MG63 (cell line): ENCODE data around the gene ANKDD1B. TPM values are rescaled to one million over a fixed set of nuclear protein-coding genes. Genes with fewer than 3 reads are reported as not detected.

Experiments used
- DNase-seq: peaks from one replicate; pipeline ENCODE4 v3.0.0-alpha.2; 2020
- H3K27me3 ChIP-seq: fragments of 250-450 bp; sonication (Bioruptor Pico); 2 replicates; pipeline ENCODE4 v1.5.1; 2020; ENCODE audit warnings: mild to moderate bottlenecking, moderate library complexity
- H3K36me3 ChIP-seq: fragments of 250-450 bp; sonication (Bioruptor Pico); 2 replicates; pipeline ENCODE4 v1.5.1; 2020; ENCODE audit warnings: mild to moderate bottlenecking, moderate library complexity
- H3K4me3 ChIP-seq: fragments of 250-450 bp; sonication (Bioruptor Pico); 2 replicates; pipeline ENCODE4 v1.5.1; 2020; ENCODE audit warnings: mild to moderate bottlenecking, moderate library complexity
- H3K9me3 ChIP-seq: fragments of 250-450 bp; sonication (Bioruptor Pico); 2 replicates; pipeline ENCODE4 v1.5.1; 2020; ENCODE audit warnings: mild to moderate bottlenecking, moderate library complexity
- total RNA-seq: library from RNA; depleted of rRNA; stranded (reverse); fragments of >200 nt; shearing (Covaris generic); gene quantifications from 2 replicates; pipeline ENCODE4 v1.2.3, GENCODE V29; 2014; ENCODE audit warnings: low replicate concordance

The ANKDD1B gene
- total RNA-seq, 1 experiment from 2014 or later = not detected

DNA sequence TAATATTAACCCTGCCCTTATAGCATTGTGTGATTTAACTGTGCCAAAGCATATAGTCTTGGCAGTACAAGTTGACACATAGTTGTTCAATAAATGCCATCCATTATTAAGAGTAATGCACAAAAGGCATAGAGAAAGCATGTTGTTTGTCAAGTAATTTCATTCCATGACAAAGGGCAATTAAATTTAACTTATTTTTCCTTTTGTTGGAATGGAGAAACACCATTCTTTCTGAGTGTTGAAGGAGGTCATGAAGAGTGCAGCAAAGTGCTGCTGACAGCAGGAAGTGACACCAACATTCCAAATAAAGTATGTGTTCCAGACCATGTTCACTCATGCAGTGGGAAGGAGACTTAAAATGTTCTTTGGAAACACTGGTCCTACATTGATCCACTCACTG is 29.1 kb downstream of the ANKDD1B start:
- no peak overlapping the region for H3K4me3 ChIP-seq
- H3K9me3 ChIP-seq = no peaks in the 10 kb centered on the region

DNA sequence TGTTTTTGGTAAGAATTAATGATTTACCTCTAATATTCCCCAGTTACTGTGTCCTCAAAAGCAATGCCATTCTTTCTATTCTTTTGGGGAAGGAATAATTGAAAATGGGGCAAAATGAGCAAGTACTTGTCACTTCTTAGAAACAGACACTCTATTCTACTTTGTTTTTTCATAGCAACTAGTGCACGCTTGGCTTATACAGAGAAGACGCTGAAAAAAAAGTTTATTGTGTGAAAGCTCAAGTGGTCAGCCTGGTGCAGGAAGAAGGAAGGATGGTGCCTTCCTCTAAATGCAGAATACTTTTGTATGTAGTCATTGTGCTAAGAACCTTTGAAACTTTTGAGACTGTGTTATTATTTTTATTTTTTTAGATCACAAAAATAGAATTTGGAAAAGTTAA is 29.6 kb downstream of the ANKDD1B start:
- no peak for DNase-seq
- Histone ChIP-seq H3K4me3 (no peak overlapping the region), H3K9me3 (no peaks in the 10 kb centered on the region), H3K36me3 (no peaks in the 10 kb centered on the region), H3K27me3 (no peaks in the 10 kb centered on the region)

More for the DNA sequence above, 29.1 kb downstream of the ANKDD1B start:
- Histone ChIP-seq H3K27me3 (no peaks in the 10 kb centered on the region), H3K36me3 (no peaks in the 10 kb centered on the region)
- no peak for DNase-seq

DNA sequence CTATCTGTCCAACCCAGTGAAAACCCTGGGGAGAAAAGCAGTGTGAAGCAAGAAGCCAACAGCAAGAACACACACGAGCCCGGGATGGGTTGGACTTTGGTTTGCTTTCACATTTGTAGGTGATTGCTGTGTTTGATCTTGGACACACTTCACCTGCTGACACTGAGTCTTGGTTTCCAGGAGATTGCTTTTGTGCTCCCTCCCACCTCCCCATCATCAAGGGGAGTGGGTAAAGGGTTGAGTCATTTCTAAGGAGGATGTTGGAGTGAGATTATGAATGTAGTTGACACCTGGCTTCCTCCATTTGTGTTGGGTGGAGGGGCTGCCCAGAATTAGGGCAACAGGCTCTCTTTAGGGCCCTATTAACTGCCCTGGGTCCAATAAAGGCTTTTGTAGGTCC is 37.5 kb downstream of the ANKDD1B start:
- Histone ChIP-seq H3K27me3 (no peaks in the 10 kb centered on the region), H3K36me3 (no peaks in the 10 kb centered on the region), H3K9me3 (no peaks in the 10 kb centered on the region), H3K4me3 (no peak overlapping the region)
- no peak for DNase-seq

DNA sequence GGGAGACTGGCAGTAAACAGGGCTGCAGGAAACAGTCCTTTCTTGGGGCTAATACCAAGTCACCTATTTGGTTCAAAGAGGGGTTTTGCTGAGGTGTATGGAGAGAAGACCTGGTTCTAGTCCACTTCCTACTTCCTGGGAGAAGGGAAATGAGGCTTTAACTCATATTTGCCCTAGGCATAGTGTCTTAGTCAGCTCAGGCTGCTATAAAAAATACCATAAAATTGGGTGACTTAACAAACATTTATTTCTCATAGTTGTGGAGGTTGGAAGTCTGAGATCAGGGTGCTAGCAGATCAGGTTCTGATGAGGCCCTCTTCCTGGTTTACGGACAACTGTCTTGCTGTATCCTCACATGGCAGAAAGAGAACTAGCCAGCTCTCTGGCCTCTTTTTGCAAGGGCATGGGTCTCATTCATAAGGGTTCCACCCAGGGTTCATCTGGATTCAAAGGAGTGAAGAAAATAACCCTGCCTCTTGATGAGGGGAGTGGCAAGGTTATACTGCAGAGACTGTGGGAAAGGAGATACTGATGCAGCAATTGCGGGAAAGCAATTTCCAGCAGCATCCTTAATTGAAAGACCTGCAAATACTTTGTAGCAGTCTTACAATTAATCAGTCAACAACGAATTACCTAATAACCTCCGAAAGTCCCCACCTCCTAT is 40.5 kb downstream of the ANKDD1B start:
- DNase-seq = no peak
- Histone ChIP-seq H3K4me3 (no peak overlapping the region), H3K27me3 (no peaks in the 10 kb centered on the region), H3K36me3 (no peaks in the 10 kb centered on the region), H3K9me3 (no peaks in the 10 kb centered on the region)

DNA sequence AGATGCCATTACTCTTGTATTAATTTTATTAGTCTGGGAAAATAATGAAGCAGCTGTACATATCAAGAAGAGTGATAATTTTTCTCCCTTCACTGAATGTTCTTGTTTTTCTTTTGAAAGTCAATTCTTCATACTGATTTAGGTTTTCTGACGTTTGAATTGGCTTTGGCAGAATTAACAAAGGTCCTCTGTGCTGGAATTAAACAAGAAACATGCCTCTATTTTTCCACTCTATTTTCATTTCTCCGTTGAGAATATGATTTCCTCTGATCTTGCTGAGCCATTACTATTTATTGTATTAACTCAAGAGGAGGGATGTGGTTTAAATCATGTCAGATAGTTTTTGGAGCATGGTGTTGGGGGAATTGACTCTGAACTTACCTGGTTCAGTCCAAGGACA is 42.3 kb downstream of the ANKDD1B start:
- Histone ChIP-seq H3K36me3 (no peaks in the 10 kb centered on the region), H3K4me3 (no peak overlapping the region), H3K27me3 (no peaks in the 10 kb centered on the region), H3K9me3 (no peaks in the 10 kb centered on the region)
- DNase-seq = no peak

DNA sequence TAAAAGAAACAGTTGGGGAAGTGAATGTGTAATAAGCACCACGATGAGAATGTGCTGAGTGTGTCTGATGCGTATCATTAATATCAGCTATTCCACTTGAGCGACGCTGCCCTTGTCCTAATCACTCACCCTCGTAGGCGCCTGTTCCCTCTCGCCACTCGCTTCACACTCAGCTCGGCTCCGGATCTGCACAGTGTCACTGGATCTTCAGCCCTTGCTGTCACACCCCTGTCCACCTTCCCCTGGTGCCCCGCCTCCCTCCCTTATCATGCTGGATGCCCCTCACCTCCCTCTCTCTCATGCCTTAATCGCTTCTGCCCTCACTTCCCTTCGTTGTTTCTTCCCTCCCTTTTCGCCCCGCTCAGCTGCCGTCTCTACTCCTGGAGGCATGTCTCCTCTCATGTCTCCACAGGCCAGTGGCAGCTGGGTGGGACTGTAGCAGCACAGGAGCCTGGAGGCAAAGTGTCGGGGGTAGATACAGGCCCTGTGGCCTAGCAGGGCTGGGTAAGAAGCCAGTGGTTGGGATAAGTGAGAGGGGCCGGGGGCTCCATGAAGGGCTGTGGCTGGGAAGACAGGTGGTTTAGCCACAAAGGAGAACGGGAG is 43.5 kb downstream of the ANKDD1B start:
- Histone ChIP-seq H3K36me3 (no peaks in the 10 kb centered on the region), H3K27me3 (no peaks in the 10 kb centered on the region), H3K9me3 (no peaks in the 10 kb centered on the region), H3K4me3 (no peak overlapping the region)
- no peak for DNase-seq

DNA sequence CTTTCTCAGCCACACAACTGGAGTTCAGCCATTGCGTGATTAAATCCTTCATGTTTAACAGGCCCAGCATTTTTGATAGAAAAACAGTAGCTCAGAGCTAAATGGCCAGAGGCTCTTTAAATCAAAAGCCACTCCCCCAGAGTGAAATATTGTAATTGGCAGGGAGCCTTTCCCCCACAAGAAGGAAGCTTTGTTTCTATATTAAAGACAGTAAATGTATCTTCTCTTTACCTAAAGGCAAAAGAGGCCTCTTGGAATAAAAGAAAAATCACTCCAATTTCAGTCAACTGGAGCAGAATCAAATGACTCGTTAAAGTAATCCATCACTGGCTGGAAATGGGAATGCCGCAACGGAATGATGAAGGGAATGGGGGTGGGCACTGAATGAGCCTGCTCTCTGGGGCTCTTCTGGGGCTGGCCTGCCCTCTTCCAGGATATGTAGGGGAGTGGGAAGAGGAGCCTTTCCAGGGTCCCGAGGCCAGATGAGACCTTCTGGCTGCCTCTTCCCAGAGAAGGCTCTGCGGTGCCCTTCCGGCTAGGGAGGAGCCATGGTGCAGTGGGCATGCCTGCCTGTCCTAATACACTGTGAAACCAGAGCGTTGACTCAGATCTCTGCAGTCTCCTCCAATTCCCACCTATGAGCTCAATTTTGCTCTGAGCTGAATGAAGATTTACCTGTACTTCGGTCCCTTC is 45.2 kb downstream of the ANKDD1B start:
- Histone ChIP-seq H3K36me3 (no peaks in the 10 kb centered on the region), H3K9me3 (no peaks in the 10 kb centered on the region), H3K27me3 (no peaks in the 10 kb centered on the region), H3K4me3 (peak overlapping the region; percentile 54)
- peak; percentile 56 for DNase-seq

DNA sequence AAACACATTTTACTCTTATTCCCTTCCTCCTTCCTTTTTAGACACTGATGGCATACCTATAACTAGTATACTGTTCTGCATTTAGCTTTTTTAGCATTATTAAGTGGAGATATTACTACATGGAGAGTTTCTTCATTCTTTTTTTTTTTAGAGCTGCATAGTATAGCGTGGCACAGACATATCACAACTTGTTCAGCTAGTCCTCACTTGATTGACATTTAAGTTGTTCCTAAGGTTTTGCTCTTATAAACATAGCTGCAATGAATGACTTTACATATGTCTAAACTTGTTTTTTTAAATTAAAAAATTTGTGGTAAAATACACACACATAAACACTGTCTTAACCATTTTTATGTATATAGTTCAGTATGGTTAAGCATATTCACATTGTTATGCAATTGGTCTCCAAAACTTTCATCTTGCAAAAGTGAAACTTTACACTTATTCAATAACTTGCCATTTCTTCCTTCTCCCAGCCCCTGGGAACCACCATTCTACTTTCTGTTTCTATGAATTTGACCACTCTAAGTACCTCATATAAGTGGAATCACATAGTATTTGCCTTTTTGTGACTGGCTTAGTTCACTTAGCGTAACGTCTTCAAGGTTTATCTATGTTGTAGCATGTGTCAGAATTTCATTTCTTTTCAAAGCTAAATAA is 48.7 kb downstream of the ANKDD1B start:
- Histone ChIP-seq H3K4me3 (no peak overlapping the region), H3K27me3 (no peaks in the 10 kb centered on the region), H3K9me3 (no peaks in the 10 kb centered on the region), H3K36me3 (no peaks in the 10 kb centered on the region)
- no peak for DNase-seq

DNA sequence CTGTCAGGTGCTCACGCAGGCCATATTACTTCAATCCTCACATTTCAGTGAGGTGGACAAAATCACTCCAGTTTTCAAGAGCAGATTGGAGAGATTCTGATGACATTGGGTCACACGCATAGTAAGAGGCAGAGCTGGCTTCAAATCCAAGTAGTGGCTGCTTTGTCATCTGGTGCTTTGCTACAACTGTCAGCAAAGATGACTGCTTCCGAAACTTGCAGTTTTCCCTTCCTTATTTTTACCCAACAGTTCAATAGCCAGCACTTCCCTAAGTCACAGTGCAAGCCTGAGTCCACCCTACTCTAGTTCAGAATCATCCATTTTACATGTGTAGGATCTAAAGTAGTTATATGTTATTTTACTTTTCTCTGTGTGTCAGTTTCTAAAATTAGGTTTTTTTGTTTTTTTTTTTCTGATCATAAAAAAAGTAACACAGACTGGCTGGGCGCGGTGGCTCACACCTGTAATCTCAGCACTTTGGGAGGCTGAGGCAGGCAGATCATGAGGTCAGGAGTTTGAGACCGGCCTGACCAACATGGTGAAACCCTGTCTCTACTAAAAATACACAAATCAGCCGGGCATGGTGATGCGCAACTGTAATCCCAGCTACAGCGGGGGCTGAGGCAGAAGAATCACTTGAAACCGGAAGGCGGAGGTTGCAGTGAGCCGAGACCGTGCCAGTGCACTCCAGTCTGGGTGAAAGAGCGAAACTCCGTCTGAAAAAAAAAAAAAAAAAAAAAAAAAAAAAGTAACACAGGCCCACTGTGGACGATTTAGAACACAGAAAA is 49.6 kb downstream of the ANKDD1B start:
- DNase-seq = no peak
- no peaks in the 10 kb centered on the region for H3K36me3 ChIP-seq
- H3K4me3 ChIP-seq = no peak overlapping the region
- no peaks in the 10 kb centered on the region for H3K9me3 ChIP-seq
- no peaks in the 10 kb centered on the region for H3K27me3 ChIP-seq

DNA sequence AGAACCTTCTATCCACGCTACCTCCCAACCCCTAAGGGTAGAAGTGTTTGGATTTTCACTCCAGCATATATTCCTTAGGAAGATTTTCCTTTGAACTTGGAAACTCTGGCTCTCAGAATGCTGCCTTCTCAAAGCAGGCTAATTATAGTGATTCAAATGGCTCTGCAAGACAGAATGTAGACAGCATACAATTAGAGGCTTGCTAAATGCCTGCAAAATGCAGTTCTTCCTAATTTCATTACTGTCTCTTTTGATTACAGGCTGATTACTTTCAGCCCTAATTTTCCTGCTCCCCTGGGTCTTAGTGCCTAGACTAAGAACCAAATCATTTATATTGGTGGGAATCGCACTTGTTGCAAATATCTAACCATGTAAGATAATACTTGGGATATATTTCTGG is 50.8 kb downstream of the ANKDD1B start:
- no peak for DNase-seq

DNA sequence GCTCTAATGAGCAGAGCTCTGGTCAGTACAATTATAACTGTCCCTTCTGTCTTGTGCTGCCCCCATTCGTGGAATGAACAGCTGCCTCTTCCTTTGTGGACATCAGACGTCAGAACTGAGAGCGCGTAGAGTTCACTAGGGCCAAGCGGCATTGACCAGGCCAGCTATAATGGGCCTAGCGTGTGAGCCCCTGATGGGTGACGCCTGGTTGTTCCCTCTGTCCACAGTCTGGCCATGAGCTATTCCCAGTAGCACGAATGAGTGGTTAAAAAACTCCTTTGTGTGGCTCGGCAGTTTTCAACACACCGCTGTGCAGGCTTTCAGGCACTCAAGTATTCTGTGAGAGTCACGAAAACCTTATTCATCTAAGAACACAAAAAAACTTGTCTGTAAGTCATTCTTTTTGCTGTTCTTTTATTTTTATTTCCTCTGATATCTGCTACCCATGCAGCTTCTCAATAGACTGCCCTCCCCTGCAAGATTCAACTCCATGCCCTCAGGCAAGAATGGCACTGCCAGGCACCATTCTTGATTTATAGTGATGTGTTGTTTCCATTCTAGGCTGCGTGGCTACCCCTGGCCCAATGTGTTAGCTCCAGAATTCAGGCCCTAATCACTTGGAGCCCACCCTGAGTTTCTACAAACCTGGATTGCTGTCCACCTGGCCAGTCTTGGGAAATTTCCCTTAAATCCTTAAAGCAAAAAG is 52.5 kb downstream of the ANKDD1B start:
- DNase-seq = no peak
- H3K9me3 ChIP-seq = no peaks in the 10 kb centered on the region
- no peaks in the 10 kb centered on the region for H3K27me3 ChIP-seq
- no peak overlapping the region for H3K4me3 ChIP-seq
- H3K36me3 ChIP-seq = no peaks in the 10 kb centered on the region

More for the DNA sequence above, 50.8 kb downstream of the ANKDD1B start:
- Histone ChIP-seq H3K36me3 (no peaks in the 10 kb centered on the region), H3K9me3 (no peaks in the 10 kb centered on the region), H3K4me3 (no peak overlapping the region), H3K27me3 (no peaks in the 10 kb centered on the region)

DNA sequence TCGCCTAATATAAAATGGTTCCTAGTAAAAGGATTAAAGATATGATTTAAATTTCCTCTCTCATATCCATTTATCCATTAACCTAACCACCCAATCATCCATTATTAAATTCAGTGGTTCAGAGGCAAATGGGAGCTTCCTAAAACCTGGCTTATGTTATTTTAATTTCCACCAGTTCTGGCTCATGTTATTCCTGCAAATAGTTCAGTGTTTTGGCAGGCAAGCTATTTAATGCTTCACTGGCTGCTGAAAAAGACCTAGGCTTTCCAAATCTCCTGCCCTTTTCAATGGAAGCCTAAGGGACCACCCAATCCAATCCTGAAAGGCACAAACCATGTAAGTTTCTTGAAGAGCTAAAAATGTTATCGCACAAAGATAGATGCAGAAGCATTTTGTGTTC is 53.7 kb downstream of the ANKDD1B start:
- no peaks in the 10 kb centered on the region for H3K27me3 ChIP-seq
- H3K9me3 ChIP-seq = no peaks in the 10 kb centered on the region
- no peak for DNase-seq
- H3K4me3 ChIP-seq = no peak overlapping the region
- no peaks in the 10 kb centered on the region for H3K36me3 ChIP-seq

DNA sequence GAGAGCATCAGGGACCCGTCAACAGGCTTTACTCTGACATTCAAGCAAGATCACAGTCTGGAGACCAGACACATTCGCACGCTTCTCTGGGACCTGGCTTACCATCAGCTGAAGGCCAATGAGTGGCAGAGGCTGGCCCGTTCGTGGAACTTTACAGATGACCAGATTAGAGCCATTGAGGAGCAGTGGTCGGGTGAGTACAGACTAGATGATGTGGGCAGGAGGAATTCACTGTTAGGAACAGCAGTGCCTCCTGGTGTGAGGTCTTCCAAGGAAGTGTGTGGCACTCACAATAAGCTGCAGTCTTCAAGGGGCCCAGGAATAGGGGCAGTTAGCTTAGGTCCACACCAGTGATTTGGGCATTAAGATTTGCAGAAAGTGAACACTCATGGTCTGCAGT is 55.5 kb downstream of the ANKDD1B start:
- no peaks in the 10 kb centered on the region for H3K9me3 ChIP-seq
- no peak for DNase-seq

DNA sequence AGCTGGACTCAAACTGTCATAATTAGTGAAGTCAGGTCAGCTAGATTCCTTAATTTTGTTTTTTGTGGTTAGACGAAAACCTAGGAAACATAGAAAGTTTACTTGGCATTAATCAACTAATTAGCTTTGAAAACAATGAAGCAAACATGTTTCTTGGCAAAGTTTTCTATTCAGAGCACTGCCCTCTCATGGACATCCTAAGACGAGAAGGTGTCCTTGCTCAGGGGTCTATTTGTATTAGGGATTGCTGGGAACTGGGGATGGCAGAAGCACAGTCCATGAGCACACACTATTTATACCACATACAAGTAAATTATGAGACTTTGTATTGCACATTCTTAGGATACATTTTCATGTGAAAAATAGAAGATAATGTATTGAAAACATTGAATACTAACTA is 56.3 kb downstream of the ANKDD1B start:
- Histone ChIP-seq H3K27me3 (no peaks in the 10 kb centered on the region), H3K4me3 (no peak overlapping the region), H3K36me3 (no peaks in the 10 kb centered on the region), H3K9me3 (no peaks in the 10 kb centered on the region)
- no peak for DNase-seq

More for the DNA sequence above, 55.5 kb downstream of the ANKDD1B start:
- H3K36me3 ChIP-seq = no peaks in the 10 kb centered on the region
- H3K27me3 ChIP-seq = no peaks in the 10 kb centered on the region
- H3K4me3 ChIP-seq = no peak overlapping the region

DNA sequence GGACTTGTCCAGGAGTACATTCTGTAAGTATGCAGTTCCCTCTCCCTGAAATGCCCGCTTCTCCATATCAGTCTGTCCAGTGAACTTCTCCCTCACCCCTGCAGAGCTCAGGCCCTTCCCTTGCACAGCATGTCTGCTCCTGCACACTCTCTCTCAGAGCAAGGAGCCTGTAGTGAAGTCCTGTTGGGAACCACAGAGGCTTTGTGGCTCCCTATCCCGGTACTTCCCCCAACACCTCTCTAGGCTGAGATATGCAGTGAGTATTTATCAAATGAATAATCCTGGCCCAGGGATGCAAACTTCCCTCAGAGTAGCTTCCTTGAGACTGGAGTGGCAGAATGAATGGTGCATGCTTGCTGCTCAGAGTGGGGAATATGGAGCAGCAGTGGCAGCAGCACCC is 57.2 kb downstream of the ANKDD1B start:
- H3K4me3 ChIP-seq = no peak overlapping the region
- H3K9me3 ChIP-seq = no peaks in the 10 kb centered on the region
- no peaks in the 10 kb centered on the region; the same call in 1 of the 2 replicates for H3K36me3 ChIP-seq
- DNase-seq = no peak
- H3K27me3 ChIP-seq = no peaks in the 10 kb centered on the region

DNA sequence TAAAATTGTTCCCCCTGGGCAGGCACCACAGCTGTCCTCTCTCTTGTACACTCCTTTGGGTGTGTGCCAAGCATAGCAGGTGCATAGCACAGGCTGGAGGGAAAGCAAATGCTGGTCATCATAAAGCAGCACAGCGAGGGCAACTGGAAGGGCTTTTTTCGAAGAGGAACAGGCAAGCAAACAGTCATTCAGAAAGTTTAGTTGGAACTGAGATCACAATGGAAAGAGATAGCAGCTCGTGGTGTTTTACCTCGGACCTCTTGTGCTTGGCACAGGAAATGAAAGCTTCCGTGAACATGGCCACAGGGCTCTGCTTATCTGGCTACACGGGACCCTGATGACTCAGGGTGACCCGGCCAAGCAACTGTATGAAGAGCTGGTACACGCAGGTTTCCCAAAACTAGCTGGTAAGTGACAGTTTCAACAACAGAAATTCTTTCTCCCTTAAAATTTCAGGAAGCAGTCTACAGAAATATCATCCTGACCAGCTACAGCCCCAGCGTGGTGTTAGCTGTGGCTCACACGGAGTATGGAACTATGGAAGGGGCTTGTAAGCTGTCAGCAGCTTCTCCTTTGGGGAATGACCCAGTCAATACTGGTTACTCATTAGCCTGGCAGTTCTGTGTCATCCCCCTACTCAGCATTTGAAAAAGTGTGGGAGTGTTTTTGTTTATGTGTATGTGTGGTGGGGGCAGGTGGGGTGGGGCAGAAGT is 57.9 kb downstream of the ANKDD1B start:
- DNase-seq = peak; percentile 8
- no peaks in the 10 kb centered on the region for H3K27me3 ChIP-seq
- H3K36me3 ChIP-seq = no peaks in the 10 kb centered on the region; the same call in none of the 2 replicates
- no peak overlapping the region for H3K4me3 ChIP-seq
- no peaks in the 10 kb centered on the region for H3K9me3 ChIP-seq
